Stimulated activated CD4-positive, alpha-beta T cell treated with anti-CD3 and anti-CD28 coated beads, TNF-alpha, amount 100 ng/mL, for 4 hours (primary cell): ENCODE data around the gene JAML.

Source experiments
- DNase-seq, 3 experiments: peaks; one replicate each; pipeline ENCODE4 v3.0.0-alpha.2; 2020; ENCODE audit warnings: low read depth in 3 of 3

The JAML gene

DNA sequence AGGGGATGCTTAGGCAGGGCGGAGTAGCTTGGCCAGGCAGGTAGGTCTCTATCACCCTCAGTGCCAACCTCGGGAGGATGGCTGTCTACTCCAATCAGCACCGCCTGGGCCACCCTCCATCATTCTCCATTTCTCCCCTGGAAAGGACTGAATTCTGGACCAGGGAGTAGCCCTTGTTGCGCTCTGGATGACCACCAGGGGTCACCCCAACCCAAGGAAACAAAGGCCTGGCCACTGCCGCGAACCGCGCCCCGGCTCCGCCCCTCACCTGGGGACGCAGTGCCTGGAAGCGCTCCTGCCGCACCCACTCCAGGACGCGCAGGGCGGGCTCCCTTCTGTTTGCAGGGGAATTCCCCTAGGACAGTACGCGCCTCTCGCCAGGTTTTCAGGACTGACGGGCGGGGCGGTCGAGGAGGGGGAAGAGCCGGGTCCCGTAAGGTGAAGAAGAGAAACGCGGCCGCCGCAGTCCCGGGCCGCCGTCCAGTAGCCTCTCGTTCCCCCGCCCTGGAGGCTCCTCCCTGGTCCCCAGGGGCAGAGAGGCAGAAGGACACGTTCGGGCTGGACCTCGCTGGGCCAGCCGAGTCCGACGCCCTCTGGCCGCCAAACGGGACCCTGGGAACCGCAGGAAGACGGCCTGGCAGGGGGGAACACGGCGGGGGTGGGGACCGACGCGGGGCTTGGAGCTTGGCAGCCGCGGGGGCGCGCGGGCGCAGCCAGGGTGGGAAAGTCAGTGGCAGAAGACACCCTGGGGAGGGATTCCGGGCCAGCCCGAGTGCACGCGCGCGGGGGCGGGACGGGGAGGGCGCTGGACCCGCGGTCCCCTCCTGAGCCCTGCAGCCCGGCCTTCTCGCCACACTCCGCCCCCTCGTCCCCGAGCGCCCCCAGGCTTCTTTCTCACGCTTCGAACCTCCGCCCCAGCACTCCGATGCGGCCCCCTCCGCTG lies 79.3 kb downstream of the JAML start:
- peak; percentile 67 to 86 (median 81) for DNase-seq

DNA sequence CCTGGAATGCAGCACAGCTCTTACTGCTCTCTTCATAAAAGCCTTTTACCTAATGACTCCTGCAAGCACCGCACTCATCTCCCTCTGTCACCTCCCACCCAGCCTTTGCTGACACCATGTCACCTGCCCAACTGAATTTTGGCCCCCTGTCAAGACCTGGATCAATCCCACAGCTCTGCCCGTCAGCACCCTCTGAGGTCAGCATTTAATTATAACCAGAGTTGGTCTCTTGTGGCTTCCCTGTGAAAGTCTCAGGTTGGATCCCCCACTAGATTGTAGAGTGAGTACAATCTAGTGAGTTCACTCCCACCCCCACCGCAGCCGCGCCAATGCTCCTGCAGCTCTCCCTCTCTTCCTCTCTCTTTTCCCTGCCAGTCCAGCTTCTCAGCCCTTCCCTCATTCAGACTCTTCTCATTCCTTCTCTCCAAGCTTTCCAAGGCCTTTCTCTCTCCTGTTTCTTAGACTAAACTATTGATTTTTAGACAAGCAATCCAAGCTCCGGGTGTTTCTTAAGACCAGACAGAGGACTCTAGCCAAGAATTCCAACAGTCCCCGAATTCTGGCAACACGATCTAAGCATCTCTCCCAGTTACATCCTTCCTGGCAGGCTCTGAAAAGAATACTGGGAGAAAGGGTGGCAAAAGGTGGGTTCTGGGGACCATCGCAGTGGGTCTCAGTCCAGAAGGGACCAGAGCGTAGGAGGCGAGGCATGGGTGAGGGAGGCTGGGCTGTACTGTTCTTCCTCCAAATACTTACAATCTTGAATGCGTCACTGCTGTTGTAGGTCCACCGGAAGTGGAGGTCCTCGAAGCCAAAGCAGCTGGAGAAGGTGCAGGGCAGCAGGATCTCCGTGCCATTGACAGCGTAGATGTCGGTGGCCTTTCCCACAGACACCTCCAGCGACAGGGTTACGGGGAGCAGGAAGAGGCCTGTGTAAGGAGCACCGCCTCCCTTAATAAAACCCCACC lies 80.2 kb downstream of the JAML start:
- DNase-seq, result no peak
